ENCODE data around the gene CDK1. TPM values are rescaled to one million over a fixed set of nuclear protein-coding genes. Genes with fewer than 3 reads are reported as not detected.

The CDK1 gene
- total RNA-seq, 1 donor, result 5.8 TPM

- Histone ChIP-seq H3K27me3 (ENCODE audit: insufficient read depth, low read length) (no peaks in the 10 kb centered on the region), H3K27ac (ENCODE audit: low read depth, low read length) (peak overlapping the region; percentile 56), H4K20me1 (ENCODE audit: insufficient read depth, low read length) (no peaks in the 10 kb centered on the region), H3K9me3 (ENCODE audit: low read depth, low read length) (no peaks in the 10 kb centered on the region), H2AFZ (ENCODE audit: low read length) (peak overlapping the region; percentile 75), H3K4me2 (ENCODE audit: insufficient read depth, low read length) (peak overlapping the region; percentile 70), H3K79me2 (ENCODE audit: insufficient read depth, low read length) (peaks cover 81% of the 10 kb centered on the region), H3K36me3 (ENCODE audit: insufficient read depth, low read length) (peaks cover 4% of the 10 kb centered on the region), H3K4me3 (ENCODE audit: insufficient read depth, low read length) (peak overlapping the region; percentile 13), H3K4me1 (ENCODE audit: insufficient read depth, low read length) (peaks cover 36% of the 10 kb centered on the region)
- DNase-seq (ENCODE audit: insufficient read length, low spot score, missing footprints), result no peak
- TF ChIP-seq, protein P1, sequence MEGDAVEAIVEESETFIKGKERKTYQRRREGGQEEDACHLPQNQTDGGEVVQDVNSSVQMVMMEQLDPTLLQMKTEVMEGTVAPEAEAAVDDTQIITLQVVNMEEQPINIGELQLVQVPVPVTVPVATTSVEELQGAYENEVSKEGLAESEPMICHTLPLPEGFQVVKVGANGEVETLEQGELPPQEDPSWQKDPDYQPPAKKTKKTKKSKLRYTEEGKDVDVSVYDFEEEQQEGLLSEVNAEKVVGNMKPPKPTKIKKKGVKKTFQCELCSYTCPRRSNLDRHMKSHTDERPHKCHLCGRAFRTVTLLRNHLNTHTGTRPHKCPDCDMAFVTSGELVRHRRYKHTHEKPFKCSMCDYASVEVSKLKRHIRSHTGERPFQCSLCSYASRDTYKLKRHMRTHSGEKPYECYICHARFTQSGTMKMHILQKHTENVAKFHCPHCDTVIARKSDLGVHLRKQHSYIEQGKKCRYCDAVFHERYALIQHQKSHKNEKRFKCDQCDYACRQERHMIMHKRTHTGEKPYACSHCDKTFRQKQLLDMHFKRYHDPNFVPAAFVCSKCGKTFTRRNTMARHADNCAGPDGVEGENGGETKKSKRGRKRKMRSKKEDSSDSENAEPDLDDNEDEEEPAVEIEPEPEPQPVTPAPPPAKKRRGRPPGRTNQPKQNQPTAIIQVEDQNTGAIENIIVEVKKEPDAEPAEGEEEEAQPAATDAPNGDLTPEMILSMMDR (IDR thresholded peaks at IDR 0.05; ENCODE audit: extremely low read depth, low read depth, low read length), result no peak
These were observed 3.4 kb downstream of the CDK1 start for GRCh38 chr10:60781661-60782060.

- Histone ChIP-seq H3K79me2 (ENCODE audit: insufficient read depth, low read length) (peaks cover 97% of the 10 kb centered on the region), H3K36me3 (ENCODE audit: insufficient read depth, low read length) (peaks cover 4% of the 10 kb centered on the region), H3K4me2 (ENCODE audit: insufficient read depth, low read length) (no peak overlapping the region), H3K27me3 (ENCODE audit: insufficient read depth, low read length) (no peaks in the 10 kb centered on the region), H4K20me1 (ENCODE audit: insufficient read depth, low read length) (no peaks in the 10 kb centered on the region), H3K4me1 (ENCODE audit: insufficient read depth, low read length) (peaks cover 36% of the 10 kb centered on the region), H3K9me3 (ENCODE audit: low read depth, low read length) (no peaks in the 10 kb centered on the region), H2AFZ (ENCODE audit: low read length) (peak overlapping the region; percentile 75), H3K27ac (ENCODE audit: low read depth, low read length) (peak overlapping the region; percentile 40), H3K4me3 (ENCODE audit: insufficient read depth, low read length) (no peak overlapping the region)
- TF ChIP-seq, protein P1 (IDR thresholded peaks at IDR 0.05; ENCODE audit: extremely low read depth, low read depth, low read length), result no peak
- DNase-seq (ENCODE audit: insufficient read length, low spot score, missing footprints), result no peak
These were observed 6.4 kb downstream of the CDK1 start for GRCh38 chr10:60784641-60785040.

DNA sequence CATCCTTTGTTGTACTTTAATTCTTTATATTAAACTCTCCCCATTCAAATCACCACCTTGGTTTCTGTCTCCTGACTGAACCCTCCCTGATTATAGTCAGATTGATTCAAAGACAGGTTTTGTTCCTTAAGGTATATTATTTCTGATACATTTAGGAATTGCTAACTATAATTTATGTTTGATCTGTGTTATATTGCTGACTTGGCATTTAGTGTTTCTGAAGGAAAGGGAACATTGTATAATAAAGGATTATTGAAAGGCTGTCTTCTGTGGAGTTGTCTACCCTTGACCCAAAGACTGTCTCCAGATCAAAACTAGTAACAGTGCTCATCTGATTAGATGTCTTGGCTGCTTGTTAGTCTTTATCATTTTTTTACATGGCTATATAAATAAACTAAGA, 10.3 kb downstream of the CDK1 start:
- H3K4me3 ChIP-seq (ENCODE audit: insufficient read depth, low read length), result no peak overlapping the region
- TF ChIP-seq, protein P1 (IDR thresholded peaks at IDR 0.05; ENCODE audit: extremely low read depth, low read depth, low read length), result no peak
- no peaks in the 10 kb centered on the region for H3K27me3 ChIP-seq (ENCODE audit: insufficient read depth, low read length)
- H4K20me1 ChIP-seq (ENCODE audit: insufficient read depth, low read length), result no peaks in the 10 kb centered on the region
- H3K4me2 ChIP-seq (ENCODE audit: insufficient read depth, low read length), result peak overlapping the region; percentile 56
- H2AFZ ChIP-seq (ENCODE audit: low read length), result peak overlapping the region; percentile 89
- H3K79me2 ChIP-seq (ENCODE audit: insufficient read depth, low read length), result peaks cover 84% of the 10 kb centered on the region
- no peaks in the 10 kb centered on the region for H3K9me3 ChIP-seq (ENCODE audit: low read depth, low read length)
- H3K4me1 ChIP-seq (ENCODE audit: insufficient read depth, low read length), result peaks cover 2% of the 10 kb centered on the region
- no peak for DNase-seq (ENCODE audit: insufficient read length, low spot score, missing footprints)
- H3K36me3 ChIP-seq (ENCODE audit: insufficient read depth, low read length), result peaks cover 4% of the 10 kb centered on the region
- H3K27ac ChIP-seq (ENCODE audit: low read depth, low read length), result peak overlapping the region; percentile 22

GRCh38 chr10:60789340-60789739, 11.1 kb downstream of the CDK1 start:
- H3K4me1 ChIP-seq (ENCODE audit: insufficient read depth, low read length), result no peaks in the 10 kb centered on the region
- no peaks in the 10 kb centered on the region for H3K27me3 ChIP-seq (ENCODE audit: insufficient read depth, low read length)
- H3K4me3 ChIP-seq (ENCODE audit: insufficient read depth, low read length), result no peak overlapping the region
- TF ChIP-seq, protein P1 (IDR thresholded peaks at IDR 0.05; ENCODE audit: extremely low read depth, low read depth, low read length), result no peak
- peaks cover 4% of the 10 kb centered on the region for H3K36me3 ChIP-seq (ENCODE audit: insufficient read depth, low read length)
- H4K20me1 ChIP-seq (ENCODE audit: insufficient read depth, low read length), result no peaks in the 10 kb centered on the region
- H3K4me2 ChIP-seq (ENCODE audit: insufficient read depth, low read length), result no peak overlapping the region
- H3K9me3 ChIP-seq (ENCODE audit: low read depth, low read length), result no peaks in the 10 kb centered on the region
- no peak for DNase-seq (ENCODE audit: insufficient read length, low spot score, missing footprints)
- peak overlapping the region; percentile 48 for H2AFZ ChIP-seq (ENCODE audit: low read length)
- peaks cover 76% of the 10 kb centered on the region for H3K79me2 ChIP-seq (ENCODE audit: insufficient read depth, low read length)
- H3K27ac ChIP-seq (ENCODE audit: low read depth, low read length), result no peak overlapping the region

Measured in osteoblast (primary cell).